HCT116 (cell line): ENCODE results near the gene TAF11L12.
"Not testable (repeated sequence)": the region's sequence is repeated elsewhere in the genome, so short reads cannot be mapped to it uniquely, and the experiment has no call there.

Experiments used
- CTCF ChIP-seq, 3 experiments: fragments of 200-600 bp in 1 of 3; sonication (generic) in 1 of 3; IDR thresholded peaks in 2 of 3; conservative IDR thresholded peaks in 1 of 3; 2 replicates each; pipeline ENCODE4 v1.5.1; 2012 to 2017; ENCODE audit warnings: low read depth in 2 of 3, low read length in 2 of 3, antibody characterized with exemption in 1 of 3, borderline replicate concordance in 1 of 3, control low read depth in 1 of 3, mild to moderate bottlenecking in 1 of 3, mixed read lengths in 1 of 3, mixed run types in 1 of 3, moderate library complexity in 1 of 3; ENCODE audit not compliant: insufficient read depth in 1 of 3
- ELF1 ChIP-seq: IDR thresholded peaks from 2 replicates; pipeline ENCODE4 v1.6.1; 2012; ENCODE audit warnings: low read depth, borderline replicate concordance

DNA sequence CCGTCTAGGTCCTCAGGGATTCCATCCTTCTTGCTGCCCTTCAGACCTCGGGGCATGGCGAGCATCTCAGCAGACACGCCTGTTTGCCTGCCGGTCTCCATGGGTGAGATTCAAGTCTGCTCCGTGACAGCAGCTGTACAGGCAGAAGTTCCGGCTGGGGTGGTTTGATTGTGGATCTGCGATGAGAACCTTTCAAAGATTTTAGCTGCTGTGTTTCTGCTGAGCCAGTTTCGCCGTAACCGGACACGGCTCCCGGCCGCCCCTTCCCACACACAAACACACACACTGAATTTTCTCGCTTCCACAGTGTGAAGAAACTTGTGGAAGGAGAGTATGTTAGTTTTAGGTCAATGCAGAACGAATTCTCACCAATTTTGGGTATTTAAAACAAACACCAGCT, 19.3 kb upstream of the TAF11L12 start, which contains the start of gene TAF11L8:
- TF ChIP-seq CTCF (IDR thresholded peaks at IDR 0.05 in 2 of 3, conservative IDR thresholded peaks at IDR 0.05 in 1 of 3; ENCODE audit: borderline replicate concordance in 1 of 3, insufficient read depth in 1 of 3, low read depth in 2 of 3, low read length in 2 of 3); ELF1: not testable (repeated sequence)
